ENCODE data around the gene MSLN. TPM values are rescaled to one million over a fixed set of nuclear protein-coding genes. Genes with fewer than 3 reads are reported as not detected.

Gene MSLN
- total RNA-seq, 4 donors from 2014 or later = 1.5 TPM; not detected in 3

- H3K36me3 ChIP-seq = no peaks in the 10 kb centered on the region
- H3K27ac ChIP-seq = no peak overlapping the region
- H3K9me3 ChIP-seq = no peaks in the 10 kb centered on the region
- H3K4me1 ChIP-seq = no peaks in the 10 kb centered on the region
- H3K4me3 ChIP-seq = no peak overlapping the region
- peaks cover 0 to 81% of the 10 kb centered on the region in 2 donors for H3K27me3 ChIP-seq
- TF ChIP-seq CTCF (IDR thresholded peaks at IDR 0.05) (no peak), EP300 (IDR thresholded peaks at IDR 0.05) (no peak), POLR2A (IDR thresholded peaks at IDR 0.05) (no peak)
- WGBS, 2 donors = 27 to 30% methylated on average over 16 of the region's 16 CpGs
- no peak for DNase-seq (ENCODE audit: low spot score in 2 of 2)
Observed at GRCh38 chr16:777826-778225, 17.3 kb downstream of the MSLN start.

DNA sequence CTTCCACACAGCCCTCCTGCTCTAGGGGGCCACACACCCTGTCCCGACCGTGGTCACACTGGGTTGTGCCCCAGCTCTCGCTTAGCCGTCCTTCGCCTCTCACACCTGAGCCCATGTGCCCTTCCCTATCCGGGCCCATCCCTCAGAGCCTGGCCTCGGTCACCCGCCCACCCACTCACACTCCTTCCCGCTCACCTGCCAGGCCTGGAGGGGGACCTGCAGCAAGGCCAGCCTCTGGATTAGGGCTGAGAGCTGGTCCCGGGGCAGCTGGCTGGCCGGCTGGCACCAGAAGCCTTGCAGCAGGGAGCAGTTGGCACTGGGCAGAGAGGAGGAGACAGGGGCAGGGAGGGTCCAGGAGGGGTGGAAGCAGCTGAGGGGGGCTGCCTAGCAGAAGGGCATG lies 17.9 kb downstream of the MSLN start:
- Histone ChIP-seq H3K4me1 (peaks cover 0 to under 1% (median 0%) of the 10 kb centered on the region in 4 donors), H3K9me3 (no peaks in the 10 kb centered on the region), H3K4me3 (no peak overlapping the region), H3K36me3 (no peaks in the 10 kb centered on the region), H3K27me3 (peaks cover 0 to 84% of the 10 kb centered on the region in 2 donors), H3K27ac (no peak overlapping the region)
- 71 to 76% methylated on average over 5 to 11 of the region's 11 CpGs for WGBS, 2 donors
- no peak for DNase-seq (ENCODE audit: low spot score in 2 of 2)
- TF ChIP-seq POLR2A (IDR thresholded peaks at IDR 0.05) = no peak
- no peak for TF ChIP-seq CTCF (IDR thresholded peaks at IDR 0.05)
- no peak for TF ChIP-seq EP300 (IDR thresholded peaks at IDR 0.05)

DNA sequence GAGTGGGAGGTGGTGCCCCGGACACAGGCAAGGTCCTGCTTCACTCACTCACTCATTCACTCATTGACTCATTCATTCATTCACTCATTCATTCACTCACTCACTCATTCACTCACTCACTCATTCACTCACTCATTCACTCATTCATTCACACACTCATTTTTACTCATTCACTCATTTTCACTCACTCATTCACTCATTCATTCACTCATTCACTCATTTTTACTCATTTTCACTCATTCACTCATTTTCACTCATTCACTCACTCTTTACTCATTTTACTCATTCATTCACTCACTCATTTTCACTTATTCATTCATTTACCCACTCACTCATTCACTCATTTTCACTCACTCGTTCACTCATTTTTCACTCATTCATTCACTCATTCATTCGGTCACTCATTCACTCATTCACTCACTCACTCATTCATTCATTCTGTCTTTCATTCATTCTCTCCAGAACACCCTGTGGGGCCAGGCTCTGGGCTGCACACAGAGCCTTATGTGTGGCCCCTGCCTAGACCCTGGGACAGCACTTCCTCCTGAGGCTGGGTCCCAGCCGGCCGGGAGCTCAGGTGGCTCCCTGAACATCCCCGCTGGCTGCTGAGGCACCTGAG lies 18.5 kb downstream of the MSLN start:
- no peak for DNase-seq (ENCODE audit: low spot score in 2 of 2)
- no peak overlapping the region for H3K27ac ChIP-seq
- peaks cover 0 to 7% (median 0%) of the 10 kb centered on the region in 4 donors for H3K4me1 ChIP-seq
- H3K36me3 ChIP-seq = no peaks in the 10 kb centered on the region
- H3K4me3 ChIP-seq = no peak overlapping the region
- TF ChIP-seq EP300 (IDR thresholded peaks at IDR 0.05) = no peak
- TF ChIP-seq CTCF (IDR thresholded peaks at IDR 0.05) = no peak
- TF ChIP-seq POLR2A (IDR thresholded peaks at IDR 0.05) = no peak
- WGBS, 2 donors = 89 to 93% methylated on average over 6 of the region's 6 CpGs
- peaks cover 0 to 82% of the 10 kb centered on the region in 2 donors for H3K27me3 ChIP-seq
- H3K9me3 ChIP-seq = no peaks in the 10 kb centered on the region

- TF ChIP-seq POLR2A (IDR thresholded peaks at IDR 0.05) (no peak), EP300 (IDR thresholded peaks at IDR 0.05) (no peak), CTCF (IDR thresholded peaks at IDR 0.05) (no peak)
- Histone ChIP-seq H3K27me3 (peaks cover 0 to 77% of the 10 kb centered on the region in 2 donors), H3K9me3 (no peaks in the 10 kb centered on the region), H3K4me3 (no peak overlapping the region), H3K36me3 (no peaks in the 10 kb centered on the region), H3K4me1 (peaks cover 0 to 7% (median 0%) of the 10 kb centered on the region in 4 donors), H3K27ac (no peak overlapping the region)
- 70 to 77% methylated on average over 7 to 12 of the region's 13 CpGs for WGBS, 2 donors
- DNase-seq (ENCODE audit: low spot score in 2 of 2) = no peak
Observed at GRCh38 chr16:779561-779960, 19.0 kb downstream of the MSLN start.

GRCh38 chr16:780296-780695 lies 19.8 kb downstream of the MSLN start:
- no peak for DNase-seq (ENCODE audit: low spot score in 2 of 2)
- H3K36me3 ChIP-seq = peaks cover 0 to 6% (median 0%) of the 10 kb centered on the region in 3 donors
- H3K27me3 ChIP-seq = peaks cover 0 to 70% of the 10 kb centered on the region in 2 donors
- H3K4me1 ChIP-seq = peaks cover 0 to 7% (median 0%) of the 10 kb centered on the region in 4 donors
- no peak overlapping the region for H3K4me3 ChIP-seq
- TF ChIP-seq POLR2A (IDR thresholded peaks at IDR 0.05) = no peak
- no peak for TF ChIP-seq EP300 (IDR thresholded peaks at IDR 0.05)
- TF ChIP-seq CTCF (IDR thresholded peaks at IDR 0.05) = no peak
- WGBS, 2 donors = 85 to 90% methylated on average over 16 of the region's 16 CpGs
- no peaks in the 10 kb centered on the region for H3K9me3 ChIP-seq
- H3K27ac ChIP-seq = no peak overlapping the region

Measured in tibial nerve (tissue), 4 donors.